HS-5 (cell line): ENCODE data around the gene TACC3.

Experiments used
- DNase-seq: peaks from one replicate; pipeline ENCODE4 v3.0.0-alpha.2; 2012; ENCODE audit warnings: low read depth

The TACC3 gene

DNA sequence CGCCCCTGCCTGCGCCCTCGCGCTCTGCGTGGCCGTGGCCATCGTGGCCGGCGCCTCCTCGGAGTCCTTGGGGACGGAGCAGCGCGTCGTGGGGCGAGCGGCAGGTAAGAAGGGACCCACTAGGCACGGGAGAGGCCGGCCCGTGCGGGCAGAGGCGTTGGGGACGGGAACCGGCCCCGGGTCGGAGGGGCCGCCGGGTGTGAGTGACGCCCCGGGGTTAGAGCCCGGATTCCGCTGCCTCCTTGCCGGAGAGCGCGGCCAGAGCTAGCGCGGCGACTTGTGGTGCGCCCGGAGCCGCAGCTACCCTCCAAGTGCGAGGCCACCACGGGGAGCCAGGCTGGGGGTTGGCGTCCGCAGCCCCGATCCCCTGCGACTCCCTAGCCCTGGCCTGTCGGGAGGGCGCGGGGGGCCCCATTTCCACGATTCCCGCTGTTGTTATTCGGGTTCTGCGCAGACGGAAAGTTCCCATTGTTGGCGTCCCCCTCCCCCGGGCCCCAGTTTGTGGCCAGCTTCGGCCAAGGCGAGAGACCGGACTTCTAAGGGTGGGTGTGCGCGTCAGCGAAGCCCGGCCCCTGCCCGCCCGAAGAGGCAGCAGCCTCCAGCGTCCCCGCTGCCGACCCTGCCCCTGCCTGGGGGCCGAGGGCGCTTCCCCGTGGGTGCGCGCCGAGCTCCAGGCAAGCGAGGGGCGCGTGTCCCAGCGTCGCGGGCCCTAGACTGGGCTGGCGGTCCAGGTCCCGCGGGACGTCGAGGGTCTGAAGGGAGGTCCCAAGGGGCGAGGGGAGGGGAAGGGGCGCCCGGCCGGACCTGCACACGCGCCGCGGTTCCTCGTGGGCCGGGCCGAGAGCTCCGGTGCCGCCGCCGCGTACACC, 72.9 kb downstream of the TACC3 start:
- no peak for DNase-seq
